Stimulated activated CD4-positive, alpha-beta T cell treated with anti-CD3 and anti-CD28 coated beads, Interleukin-15, amount 100 ng/mL, for 24 hours (primary cell): ENCODE results near the gene SPINK6.

Experiments used
- DNase-seq: peaks from one replicate; pipeline ENCODE4 v3.0.0-alpha.2; 2020

SPINK6 gene, protein sequence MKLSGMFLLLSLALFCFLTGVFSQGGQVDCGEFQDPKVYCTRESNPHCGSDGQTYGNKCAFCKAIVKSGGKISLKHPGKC

DNA sequence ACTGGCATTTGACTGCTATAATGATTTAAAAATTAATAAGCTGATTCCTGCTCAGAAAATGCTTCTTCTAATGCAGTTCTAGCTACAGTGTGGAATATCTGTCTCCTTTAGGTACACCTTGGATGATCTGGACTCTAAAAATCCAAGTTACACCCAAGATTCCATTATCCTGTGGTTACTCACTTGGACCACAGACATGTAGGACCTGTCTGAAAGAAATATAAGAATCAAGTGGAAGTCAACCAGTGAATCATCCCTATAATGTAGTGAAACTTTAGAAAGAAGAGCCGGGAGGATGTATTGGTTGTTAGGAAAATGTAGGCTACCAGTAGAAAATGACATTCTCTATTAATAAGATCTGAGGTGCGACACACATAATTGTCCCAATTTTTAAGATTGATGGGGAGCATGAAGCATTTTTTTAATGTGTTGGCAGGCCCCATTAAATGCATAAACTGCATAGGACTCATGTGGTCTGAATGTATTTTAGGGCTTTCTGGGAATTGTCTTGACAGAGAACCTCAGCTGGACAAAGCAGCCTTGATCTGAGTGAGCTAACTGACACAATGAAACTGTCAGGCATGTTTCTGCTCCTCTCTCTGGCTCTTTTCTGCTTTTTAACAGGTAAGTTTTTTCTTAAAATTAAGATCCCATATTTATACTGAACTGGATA is at the start of gene SPINK6:
TSS of gene SPINK6 (plus strand) at position 512 of the 673 bp plus-strand sequence. CDS start at position 567, 55 bp downstream.
- DNase-seq, result no peak

DNA sequence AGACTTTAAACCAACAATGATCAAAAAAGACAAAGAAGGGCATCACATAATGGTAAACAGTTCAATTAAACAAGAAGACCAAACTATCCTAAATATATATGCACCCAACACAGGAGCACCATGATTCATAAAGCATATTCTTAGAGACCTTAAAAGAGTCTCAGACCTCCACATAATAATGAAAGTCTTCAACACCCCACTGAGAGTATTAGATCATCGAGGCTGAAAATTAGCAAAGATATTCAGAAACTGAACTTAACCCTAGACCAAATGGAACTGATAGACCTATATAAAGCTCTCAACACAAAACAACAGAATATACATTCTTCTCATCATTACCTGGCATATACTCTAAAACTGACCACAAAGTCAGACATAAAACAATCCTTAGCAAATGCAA is 46.2 kb upstream of the SPINK6 start:
- no peak for DNase-seq

DNA sequence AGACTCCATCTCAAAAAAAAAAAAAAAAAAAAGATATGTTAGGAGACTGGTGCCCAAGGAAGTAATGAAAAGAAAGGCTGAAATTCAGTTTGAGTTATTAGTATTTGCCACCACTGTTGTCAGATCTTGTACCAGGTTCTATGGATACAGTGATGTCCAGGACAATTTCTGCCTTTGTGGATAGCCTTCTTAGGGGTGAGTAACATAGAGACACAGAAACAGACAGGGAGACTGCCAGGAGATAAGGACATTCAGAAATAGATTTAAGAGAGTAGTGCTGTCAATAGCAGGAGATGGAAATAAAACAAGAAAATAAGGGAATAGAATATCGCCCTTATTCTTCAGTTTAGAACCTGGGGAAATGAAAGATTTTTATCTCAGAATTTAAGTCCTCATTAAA is 40.8 kb upstream of the SPINK6 start:
- DNase-seq, result no peak

GRCh38 chr5:148163345-148163744 is 39.5 kb upstream of the SPINK6 start:
- no peak for DNase-seq

DNA sequence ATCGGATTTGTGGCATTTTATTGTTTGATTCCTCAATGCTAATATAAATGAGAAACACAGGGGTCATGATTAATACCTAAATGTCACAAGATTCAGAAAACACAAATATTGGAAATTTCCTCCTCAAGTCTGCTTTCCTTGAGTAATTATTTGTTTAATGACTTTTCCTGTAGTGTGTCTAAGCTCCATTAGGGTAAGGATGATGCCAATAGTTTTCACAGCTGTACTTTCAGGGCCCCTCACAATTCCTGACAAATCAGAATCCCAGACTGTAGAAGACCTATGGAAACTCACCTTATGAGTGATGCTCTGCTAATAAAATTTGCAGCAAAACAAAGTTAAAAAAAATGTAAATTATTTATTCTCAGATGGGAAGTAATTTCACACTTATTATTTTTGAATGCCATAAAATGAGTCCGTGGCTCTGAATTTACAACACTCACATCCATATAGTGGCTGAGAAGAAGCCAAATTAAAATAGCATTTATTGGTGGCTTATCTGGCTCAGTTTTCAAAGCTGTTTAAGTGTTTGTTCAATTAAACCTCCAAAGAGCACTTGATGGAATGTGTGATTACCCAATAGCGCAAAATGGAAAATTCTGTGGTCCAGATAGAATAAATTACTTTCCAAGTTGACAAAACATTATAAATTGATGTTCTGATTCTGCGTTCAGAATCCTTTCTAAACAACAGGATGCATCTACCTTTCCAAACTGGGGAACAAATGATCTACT is 36.1 kb upstream of the SPINK6 start:
- no peak for DNase-seq

DNA sequence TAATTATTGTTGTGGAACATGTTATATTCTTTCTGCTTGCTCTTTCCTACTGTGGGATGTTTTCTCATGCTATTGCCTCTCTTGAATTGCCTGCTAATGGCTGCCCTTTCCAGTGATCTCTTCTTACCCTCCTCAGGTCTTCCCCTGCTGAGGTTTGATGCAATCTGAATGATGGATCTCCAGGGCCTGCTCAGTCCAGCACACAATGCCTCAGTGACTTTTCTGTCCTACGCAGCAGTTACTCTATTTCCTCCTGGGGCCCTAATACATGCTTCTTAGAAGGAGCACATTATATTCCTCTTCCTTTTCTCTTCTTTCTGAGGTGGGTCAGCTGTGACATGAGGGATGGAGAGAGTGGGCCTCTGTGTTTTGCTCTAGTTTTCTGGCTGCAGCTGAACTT is 34.6 kb upstream of the SPINK6 start, which contains the start of gene SPINK14:
TSS of gene SPINK14 (plus strand) at position 301 of the 400 bp plus-strand sequence. CDS start 1,187 bp downstream, outside the sequence.
- no peak for DNase-seq

- no peak for DNase-seq
These were observed 30.5 kb upstream of the SPINK6 start for GRCh38 chr5:148172377-148172776.

DNA sequence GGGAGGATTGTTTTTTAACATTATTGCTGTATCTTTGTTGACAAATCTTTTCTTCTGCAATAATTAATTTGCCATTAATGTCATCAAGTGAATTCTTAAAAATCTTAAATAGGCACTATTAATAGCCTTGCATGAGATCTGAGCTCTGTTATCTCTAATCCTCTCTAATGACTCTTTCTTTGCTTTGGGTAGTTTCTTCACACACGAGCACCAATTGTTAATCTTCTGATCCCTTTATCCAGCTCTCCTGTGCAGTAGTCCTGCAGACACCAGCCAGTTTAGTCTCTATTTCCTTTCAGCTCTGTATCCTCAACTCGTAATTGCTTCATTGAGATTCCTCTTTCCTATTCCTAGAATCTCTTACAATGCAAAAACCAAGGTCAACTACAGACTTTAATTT is 26.4 kb upstream of the SPINK6 start:
- DNase-seq, result no peak

GRCh38 chr5:148177207-148177606 is 25.6 kb upstream of the SPINK6 start:
- DNase-seq, result no peak

DNA sequence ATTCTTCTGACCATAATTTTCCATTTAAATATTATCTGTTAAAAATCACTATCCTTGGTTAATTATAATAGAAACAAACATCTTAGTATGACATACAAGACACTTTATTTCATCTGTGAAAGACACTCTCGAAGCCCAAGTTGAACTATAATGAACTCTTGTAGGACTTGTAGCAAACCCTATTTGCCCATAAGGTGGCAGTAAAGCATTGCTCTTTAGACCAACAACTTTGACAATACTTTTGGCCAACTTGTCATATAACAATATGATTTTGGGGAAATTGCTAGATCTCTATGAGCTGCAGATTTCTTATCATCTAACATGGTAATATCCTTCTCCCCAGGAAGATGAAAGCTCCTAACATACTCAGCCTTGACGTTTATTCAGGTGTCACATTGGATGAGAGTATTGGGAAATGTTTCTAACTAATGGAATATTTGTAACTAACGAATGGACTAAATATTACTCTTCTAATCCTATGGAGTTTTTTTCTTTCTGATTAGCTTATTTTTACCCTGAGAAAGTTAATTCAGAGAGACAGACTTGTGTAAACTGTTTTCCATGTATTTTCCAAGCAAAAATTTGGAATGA is 23.5 kb upstream of the SPINK6 start:
- DNase-seq, result no peak

DNA sequence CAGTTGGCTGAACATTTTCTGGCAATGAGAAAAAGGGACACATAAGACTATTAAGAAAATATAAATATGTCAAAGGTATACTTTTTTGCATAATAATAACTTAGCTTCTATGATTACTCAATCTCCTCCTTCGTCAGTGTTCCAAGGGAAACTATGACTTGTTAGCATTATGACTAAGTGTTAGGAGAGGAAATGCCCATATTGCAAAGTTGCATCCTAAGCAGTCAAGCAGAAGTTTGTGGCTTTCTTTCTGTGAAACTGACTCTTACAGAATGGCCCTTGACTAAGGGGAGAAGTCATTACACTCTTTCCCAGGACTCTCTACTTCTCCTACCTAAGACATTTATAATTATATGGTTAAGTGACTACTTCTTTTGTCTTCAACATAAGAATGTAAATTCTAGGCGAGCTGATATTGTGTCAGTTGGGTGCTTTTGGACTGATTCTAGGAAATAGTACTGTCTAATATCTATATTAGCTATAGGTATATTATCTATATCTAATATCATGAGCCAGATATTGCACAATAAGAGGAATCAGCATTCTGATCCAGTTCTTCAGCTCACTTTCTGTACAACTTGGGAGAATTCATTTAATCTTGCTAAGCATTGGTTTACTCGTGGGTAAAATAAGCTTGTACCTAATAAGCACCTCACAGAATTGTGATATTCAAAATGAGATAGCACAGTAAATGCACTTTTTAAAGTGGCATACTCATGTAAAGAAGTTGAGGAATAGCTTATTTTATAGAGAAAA is 16.4 kb upstream of the SPINK6 start:
- DNase-seq, result no peak

- DNase-seq, result no peak
These were observed 11.8 kb upstream of the SPINK6 start for GRCh38 chr5:148191010-148191409.

GRCh38 chr5:148193202-148193601 is 9.6 kb upstream of the SPINK6 start:
- DNase-seq, result no peak

DNA sequence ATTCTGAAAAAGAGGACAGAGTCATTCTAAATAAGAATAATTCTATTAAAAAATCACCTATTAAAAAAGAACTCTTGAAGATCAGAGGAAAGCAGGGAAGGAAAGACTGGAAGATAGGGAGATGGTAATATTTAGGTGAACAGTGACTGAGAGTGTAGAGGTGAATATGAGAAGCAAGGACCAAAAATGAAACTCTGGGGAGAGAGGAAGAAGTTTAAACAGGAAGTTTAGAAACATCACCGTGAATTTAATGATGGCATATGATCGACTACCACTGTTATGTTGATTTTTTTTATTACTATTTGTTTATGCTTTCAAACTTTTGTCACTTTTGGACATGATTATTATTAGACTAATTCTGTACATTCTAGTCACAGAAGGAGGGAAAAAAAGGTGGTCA is 1.7 kb upstream of the SPINK6 start:
- DNase-seq, result no peak

DNA sequence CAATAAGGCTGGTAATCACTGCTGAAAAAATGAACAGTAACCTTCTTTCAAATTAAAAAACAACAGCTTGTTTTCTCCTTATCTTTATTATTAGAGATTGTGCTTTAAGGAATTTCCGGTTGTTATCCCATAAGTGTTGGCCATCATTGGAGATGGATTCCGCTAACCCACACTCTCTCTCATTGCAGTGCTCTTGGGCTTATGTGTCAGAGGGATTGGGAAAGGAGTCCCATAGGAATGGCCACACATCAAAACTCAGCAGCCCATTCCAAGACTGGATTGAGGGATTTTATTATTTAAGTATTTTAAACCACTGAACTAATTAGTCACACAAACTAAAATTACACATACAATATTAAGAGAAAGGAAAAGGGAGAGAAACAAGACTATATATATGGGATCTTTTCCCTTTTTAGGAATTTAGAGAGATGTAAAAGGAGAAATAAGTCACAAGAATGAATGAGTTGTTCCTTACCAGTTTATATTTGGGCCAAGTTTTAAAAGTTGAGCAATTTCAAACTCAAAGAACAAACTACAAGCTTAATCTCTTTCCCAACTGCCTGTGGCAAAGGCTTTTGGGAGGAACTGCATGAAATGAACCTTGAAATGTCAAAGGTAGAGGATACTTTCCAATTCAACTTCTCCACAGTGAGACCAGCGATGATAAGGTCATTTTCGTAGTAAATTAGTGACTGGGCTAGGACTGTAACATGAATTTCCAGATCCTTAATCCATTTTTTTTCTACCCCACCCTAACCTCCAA is 2.4 kb downstream of the SPINK6 start:
- DNase-seq, result no peak

DNA sequence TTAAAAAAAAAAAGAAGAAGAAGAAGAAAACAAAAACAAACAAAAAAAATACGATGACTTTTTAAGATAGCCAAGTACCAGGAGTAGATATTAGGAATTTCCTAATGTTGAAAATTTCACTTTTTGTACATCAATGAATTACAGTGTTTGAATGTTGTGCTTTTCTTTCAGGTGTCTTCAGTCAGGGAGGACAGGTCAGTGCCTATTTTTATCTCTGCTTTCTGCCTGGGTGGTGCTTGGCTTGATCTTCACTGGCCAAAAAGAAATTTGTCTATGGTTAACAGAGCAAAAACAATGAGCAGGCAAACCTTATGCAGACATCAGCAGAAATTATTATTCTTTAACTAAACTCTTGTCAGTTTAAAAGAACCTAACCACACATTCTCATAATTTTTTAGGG is 3.0 kb downstream of the SPINK6 start:
- DNase-seq, result no peak

GRCh38 chr5:148206620-148207019 is 3.8 kb downstream of the SPINK6 start:
- no peak for DNase-seq

DNA sequence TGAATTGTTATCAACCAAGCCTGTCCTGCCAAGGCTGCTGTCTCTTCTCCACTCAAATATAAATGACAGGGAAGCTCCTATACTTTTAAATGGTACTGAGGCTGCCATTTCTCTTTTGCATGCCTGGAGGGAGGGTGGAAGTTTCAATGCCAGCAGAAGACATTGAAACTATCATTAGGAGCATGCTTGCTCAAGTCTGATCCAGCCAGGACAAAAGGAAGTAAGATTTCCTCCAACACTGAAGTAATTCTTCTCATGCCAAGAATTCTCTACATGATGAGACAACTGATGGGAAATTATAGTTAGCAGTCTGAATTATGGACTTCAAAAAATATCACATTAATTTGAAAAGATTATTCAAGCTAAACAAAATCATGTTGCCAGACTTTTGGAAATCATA is 5.4 kb downstream of the SPINK6 start:
- no peak for DNase-seq

DNA sequence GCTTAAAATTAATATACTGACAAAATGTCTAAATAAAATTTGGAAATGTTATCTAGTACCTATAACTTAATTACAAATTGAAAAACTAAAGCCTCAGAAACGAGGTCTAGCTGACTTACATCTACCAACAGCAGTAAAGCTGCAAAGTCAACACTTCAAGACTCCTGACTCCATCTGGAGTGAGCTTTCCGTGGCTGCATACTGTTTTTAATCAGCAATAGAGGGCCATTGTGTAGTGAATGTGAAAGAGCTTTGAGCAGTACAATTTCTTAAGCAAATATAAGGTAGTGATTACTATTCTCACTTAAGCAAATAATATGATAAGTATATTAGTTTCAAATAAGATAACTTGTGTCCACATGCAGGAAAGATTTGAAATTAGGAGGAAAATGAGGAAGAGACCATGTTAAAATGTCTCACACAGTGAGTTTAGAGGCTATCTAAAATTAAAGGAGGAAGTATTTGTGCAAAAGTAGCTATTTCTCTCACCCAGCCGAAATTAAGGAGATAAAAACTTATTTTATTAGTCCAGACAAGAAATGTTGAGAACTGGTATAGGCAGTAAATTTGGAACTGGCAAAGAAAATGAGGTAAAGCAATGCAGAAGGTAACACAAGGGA is 6.4 kb downstream of the SPINK6 start:
- DNase-seq, result no peak

DNA sequence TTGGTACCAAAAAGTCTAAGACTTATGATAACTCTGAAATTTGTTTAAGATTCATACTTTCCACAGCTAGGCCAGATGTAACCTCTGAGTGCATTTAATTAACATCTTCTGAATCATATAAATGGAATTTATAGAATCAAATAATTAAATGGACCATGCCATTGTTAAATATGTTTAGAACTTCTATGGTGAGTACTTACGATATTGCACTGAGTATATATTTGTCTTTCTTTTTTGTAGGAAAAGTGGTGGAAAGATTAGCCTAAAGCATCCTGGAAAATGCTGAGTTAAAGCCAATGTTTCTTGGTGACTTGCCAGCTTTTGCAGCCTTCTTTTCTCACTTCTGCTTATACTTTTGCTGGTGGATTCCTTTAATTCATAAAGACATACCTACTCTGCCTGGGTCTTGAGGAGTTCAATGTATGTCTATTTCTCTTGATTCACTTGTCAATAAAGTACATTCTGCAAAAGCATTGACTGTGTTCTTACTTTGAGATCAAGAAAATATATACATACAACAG is 11.9 kb downstream of the SPINK6 start:
- no peak for DNase-seq

GRCh38 chr5:148221508-148221907 is 18.7 kb downstream of the SPINK6 start:
- no peak for DNase-seq
